Testis (tissue), 3 donors: ENCODE measurements around the gene GPC6. TPM values are rescaled to one million over a fixed set of nuclear protein-coding genes. Genes with fewer than 3 reads are reported as not detected.

Source experiments
- DNase-seq: peaks from one replicate; pipeline ENCODE4 v3.0.0-alpha.2; 2019
- H3K27ac ChIP-seq, 2 donors: fragments of 200-600 bp; sonication (generic); one replicate each; pipeline ENCODE4 v1.5.1; 2019
- H3K27me3 ChIP-seq: fragments of 200-600 bp; sonication (generic); one replicate; pipeline ENCODE4 v1.5.1; 2019
- H3K36me3 ChIP-seq: fragments of 200-600 bp; sonication (generic); one replicate; pipeline ENCODE4 v1.5.1; 2017; ENCODE audit warnings: low read depth; ENCODE audit errors: missing control alignments
- H3K4me1 ChIP-seq: fragments of 200-600 bp; sonication (generic); one replicate; pipeline ENCODE4 v1.5.1; 2019
- H3K4me3 ChIP-seq, 2 donors: fragments of 200-600 bp; sonication (generic); one replicate each; pipeline ENCODE4 v1.5.1; 2017 to 2019
- H3K9me3 ChIP-seq: fragments of 200-600 bp; sonication (generic); one replicate; pipeline ENCODE4 v1.5.1; 2017
- POLR2A ChIP-seq: fragments of 450-650 bp; IDR thresholded peaks from one replicate; pipeline ENCODE4 v1.6.1; 2017; ENCODE audit warnings: antibody characterized with exemption, mild to moderate bottlenecking, moderate library complexity
- WGBS, 2 donors: methylation state at CpG; one replicate each; pipeline ENCODE4 v1.1.5; 2018; 5-methylcytosine and 5-hydroxymethylcytosine counted together
- intact Hi-C: fragments of 100-400 bp; cut with DNase I; formaldehyde crosslinking; loops from one replicate; pipeline ENCODE4 v1.15.1; 2023; ENCODE audit warnings: low total_unique reads
- polyA plus RNA-seq: library from polyadenylated mRNA; stranded (reverse); fragments of 350-450 nt; fragmentation: Illumina TruSeq; extraction: RNeasy Lipid Tissue Mini Kit (QIAGEN cat#74804); gene quantifications from one replicate; pipeline ENCODE4 v1.2.3, GENCODE V29; 2014; ENCODE audit warnings: low read depth, low replicate concordance; ENCODE audit not compliant: insufficient read depth
- total RNA-seq, 2 donors: library from RNA; depleted of rRNA; stranded (reverse); fragments of >200 nt; gene quantifications; one replicate each; pipeline ENCODE4 v1.2.3, GENCODE V29; 2016
- TF ChIP-seq, protein P1 (sequence below), 3 experiments: fragments of 450-650 bp in 2 of 3; fragments of 200-600 bp in 1 of 3; sonication (generic) in 1 of 3; IDR thresholded peaks; one replicate each; pipeline ENCODE4 v1.5.1; 2016 to 2019; ENCODE audit warnings: antibody characterized with exemption in 3 of 3, mild to moderate bottlenecking in 2 of 3, moderate library complexity in 1 of 3

GPC6 gene
- total and polyA plus RNA-seq, 3 donors from 2014 or later: 2.2 to 6.9 (median 4.3) TPM

DNA sequence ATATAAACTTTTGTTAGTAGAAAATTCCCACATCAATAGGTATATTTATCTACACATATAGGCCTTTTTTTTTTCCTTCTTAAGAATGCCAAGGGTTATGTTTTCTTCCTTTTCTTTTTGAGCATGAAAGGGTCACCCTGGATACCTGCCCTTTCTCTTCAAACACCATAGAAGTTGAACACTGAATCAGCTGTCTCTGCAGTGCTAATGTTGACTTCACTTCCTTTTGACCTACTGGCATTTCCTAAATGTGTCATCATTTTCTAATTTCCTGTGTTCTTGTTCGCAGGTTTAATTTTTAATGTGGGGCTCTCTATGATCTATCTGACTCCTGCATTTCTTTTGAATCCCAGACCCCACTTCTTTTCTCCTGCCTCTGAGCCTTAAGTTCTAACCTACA lies 532.0 kb downstream of the GPC6 start:
- Histone ChIP-seq H3K27ac (no peak overlapping the region), H3K36me3 (no peaks in the 10 kb centered on the region), H3K4me3 (no peak overlapping the region), H3K9me3 (no peaks in the 10 kb centered on the region), H3K27me3 (no peaks in the 10 kb centered on the region), H3K4me1 (no peaks in the 10 kb centered on the region)
- DNase-seq: no peak
- 91 to 95% methylated on average over 1 of the region's 1 CpG for WGBS, 2 donors
- intact Hi-C loops: no loop called here
- no peak for TF ChIP-seq POLR2A
- TF ChIP-seq, protein P1, sequence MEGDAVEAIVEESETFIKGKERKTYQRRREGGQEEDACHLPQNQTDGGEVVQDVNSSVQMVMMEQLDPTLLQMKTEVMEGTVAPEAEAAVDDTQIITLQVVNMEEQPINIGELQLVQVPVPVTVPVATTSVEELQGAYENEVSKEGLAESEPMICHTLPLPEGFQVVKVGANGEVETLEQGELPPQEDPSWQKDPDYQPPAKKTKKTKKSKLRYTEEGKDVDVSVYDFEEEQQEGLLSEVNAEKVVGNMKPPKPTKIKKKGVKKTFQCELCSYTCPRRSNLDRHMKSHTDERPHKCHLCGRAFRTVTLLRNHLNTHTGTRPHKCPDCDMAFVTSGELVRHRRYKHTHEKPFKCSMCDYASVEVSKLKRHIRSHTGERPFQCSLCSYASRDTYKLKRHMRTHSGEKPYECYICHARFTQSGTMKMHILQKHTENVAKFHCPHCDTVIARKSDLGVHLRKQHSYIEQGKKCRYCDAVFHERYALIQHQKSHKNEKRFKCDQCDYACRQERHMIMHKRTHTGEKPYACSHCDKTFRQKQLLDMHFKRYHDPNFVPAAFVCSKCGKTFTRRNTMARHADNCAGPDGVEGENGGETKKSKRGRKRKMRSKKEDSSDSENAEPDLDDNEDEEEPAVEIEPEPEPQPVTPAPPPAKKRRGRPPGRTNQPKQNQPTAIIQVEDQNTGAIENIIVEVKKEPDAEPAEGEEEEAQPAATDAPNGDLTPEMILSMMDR (IDR thresholded peaks at IDR 0.05): no peak

DNA sequence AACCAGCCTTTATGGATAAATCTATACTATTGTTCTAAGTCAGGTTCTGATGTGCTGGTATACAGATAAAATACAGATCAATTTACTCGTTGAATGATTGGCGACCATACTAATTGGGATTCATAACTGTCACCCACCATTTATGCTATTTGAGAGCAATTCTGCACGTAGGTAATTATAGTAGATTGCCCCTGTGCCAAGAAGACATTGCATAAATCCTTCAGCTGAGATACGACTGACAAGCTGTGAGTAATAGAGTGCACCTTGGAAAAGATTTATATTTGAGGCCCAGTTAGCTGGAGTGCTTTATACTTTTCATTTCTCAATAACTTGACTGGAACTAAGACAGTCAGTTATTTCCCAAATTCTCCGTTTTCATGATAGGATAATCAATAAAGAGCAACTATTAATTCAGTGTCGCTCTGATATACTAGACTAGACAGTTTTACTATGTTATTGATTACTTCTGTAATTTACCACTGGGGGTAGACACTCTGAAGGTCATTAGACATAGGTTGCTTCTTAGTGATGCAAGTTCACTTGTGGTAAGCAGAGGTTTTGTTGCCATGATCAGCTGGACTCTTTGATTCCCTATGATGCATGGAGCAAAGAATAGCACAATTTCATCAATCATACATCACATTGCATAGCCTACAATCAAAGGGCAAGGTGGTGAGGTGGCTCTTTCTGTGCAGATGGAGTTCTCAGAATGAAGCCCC lies 536.3 kb downstream of the GPC6 start:
- no peak for DNase-seq
- 92 to 93% methylated on average over 6 of the region's 6 CpGs for WGBS, 2 donors
- TF ChIP-seq, protein P1 (IDR thresholded peaks at IDR 0.05): no peak
- TF ChIP-seq POLR2A: no peak
- Histone ChIP-seq H3K4me1 (peaks cover 4% of the 10 kb centered on the region), H3K9me3 (no peaks in the 10 kb centered on the region), H3K27ac (no peak overlapping the region), H3K27me3 (no peaks in the 10 kb centered on the region), H3K36me3 (no peaks in the 10 kb centered on the region), H3K4me3 (no peak overlapping the region)
- intact Hi-C loops: no loop called here

DNA sequence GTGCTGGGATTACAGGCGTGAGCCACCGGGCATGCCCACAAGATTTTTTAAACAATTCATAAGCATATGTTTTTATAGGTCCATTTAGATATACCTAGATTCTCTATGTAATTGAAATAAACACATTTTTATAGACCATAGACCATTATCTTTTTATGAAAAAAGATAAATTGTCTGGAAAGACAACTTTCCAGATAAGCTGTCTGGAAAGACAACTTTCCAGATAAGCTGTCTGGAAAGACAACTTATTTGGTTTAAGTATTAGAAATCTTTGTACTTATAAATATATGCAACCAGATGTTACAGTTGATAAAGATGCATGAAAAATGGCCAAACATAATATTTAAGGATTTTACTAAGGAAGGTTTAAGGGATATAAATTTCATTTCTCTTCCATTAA lies 538.5 kb downstream of the GPC6 start:
- 90 to 91% methylated on average over 2 of the region's 2 CpGs for WGBS, 2 donors
- no peak overlapping the region for H3K27ac ChIP-seq
- H3K4me3 ChIP-seq: no peak overlapping the region
- intact Hi-C loops: no loop called here
- no peaks in the 10 kb centered on the region for H3K27me3 ChIP-seq
- H3K4me1 ChIP-seq: peaks cover 4% of the 10 kb centered on the region
- no peaks in the 10 kb centered on the region for H3K9me3 ChIP-seq
- H3K36me3 ChIP-seq: no peaks in the 10 kb centered on the region
- no peak for DNase-seq
- no peak for TF ChIP-seq POLR2A
- TF ChIP-seq, protein P1 (IDR thresholded peaks at IDR 0.05): no peak

DNA sequence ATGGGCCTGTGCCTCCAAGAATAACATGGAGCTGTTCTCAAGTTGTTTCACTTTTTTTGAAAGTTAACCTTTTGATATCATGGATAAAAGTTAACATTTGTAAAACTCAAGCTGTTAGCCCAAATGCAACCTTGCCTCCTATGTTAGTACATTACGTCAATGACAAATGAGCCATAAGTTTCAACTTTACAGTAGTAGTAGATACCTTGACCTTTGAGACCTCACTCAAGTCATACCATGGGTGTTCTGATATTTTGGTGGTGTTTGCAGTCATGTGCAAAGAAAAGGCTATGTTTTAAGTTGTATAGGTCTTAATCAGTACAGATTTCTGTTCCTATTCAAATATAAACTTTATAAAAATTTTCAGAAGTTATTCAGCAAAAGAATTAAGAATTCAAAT lies 539.2 kb downstream of the GPC6 start:
- TF ChIP-seq POLR2A: no peak
- TF ChIP-seq, protein P1 (IDR thresholded peaks at IDR 0.05): no peak
- no peaks in the 10 kb centered on the region for H3K9me3 ChIP-seq
- no peak overlapping the region for H3K27ac ChIP-seq
- no peak for DNase-seq
- intact Hi-C loops: no loop called here
- H3K4me1 ChIP-seq: peaks cover 4% of the 10 kb centered on the region
- H3K36me3 ChIP-seq: no peaks in the 10 kb centered on the region
- H3K27me3 ChIP-seq: no peaks in the 10 kb centered on the region
- WGBS, 2 donors: 57 to 64% methylated on average over 1 of the region's 1 CpG
- H3K4me3 ChIP-seq: no peak overlapping the region

DNA sequence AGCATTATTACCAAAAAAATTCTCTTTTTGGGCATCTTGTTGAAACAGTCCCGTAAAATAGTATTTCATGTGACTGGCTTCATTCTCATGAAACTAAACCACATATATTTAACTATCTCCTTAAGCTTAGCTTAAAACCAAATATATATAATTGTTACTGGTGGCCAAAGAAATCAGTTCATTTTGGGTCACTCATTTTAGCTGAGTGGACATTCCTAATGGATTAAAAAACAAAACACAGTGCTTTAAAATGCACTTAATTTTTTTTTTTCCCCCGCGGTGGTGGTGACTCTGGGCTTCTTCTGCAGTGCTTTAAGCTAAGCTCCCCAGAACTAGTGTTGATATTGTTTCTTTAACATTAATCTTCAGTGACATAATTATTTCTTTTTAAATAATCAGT lies 540.1 kb downstream of the GPC6 start:
- 27 to 43% methylated on average over 3 of the region's 3 CpGs for WGBS, 2 donors
- no peak for DNase-seq
- Histone ChIP-seq H3K4me3 (no peak overlapping the region), H3K9me3 (no peaks in the 10 kb centered on the region), H3K27me3 (no peaks in the 10 kb centered on the region), H3K4me1 (peaks cover 4% of the 10 kb centered on the region), H3K36me3 (no peaks in the 10 kb centered on the region), H3K27ac (no peak overlapping the region)
- TF ChIP-seq, protein P1 (IDR thresholded peaks at IDR 0.05): no peak
- no peak for TF ChIP-seq POLR2A
- intact Hi-C loops: no loop called here
